NCI-H748 (cell line): ENCODE data around the gene D2HGDH.
"Not testable (repeated sequence)": the region's sequence is repeated elsewhere in the genome, so short reads cannot be mapped to it uniquely, and the experiment has no call there.

Source experiments
- DNase-seq: peaks from one replicate; lab custom pipeline; 2025; ENCODE audit not compliant: unreplicated experiment; lab: John Stamatoyannopoulos, UW

D2HGDH gene

GRCh38 chr2:241748468-241749256 is 14.2 kb downstream of the D2HGDH start:
- no peak for DNase-seq

GRCh38 chr2:241750076-241750840 is 15.8 kb downstream of the D2HGDH start:
- no peak for DNase-seq

GRCh38 chr2:241751152-241751551 is 16.7 kb downstream of the D2HGDH start:
- no peak for DNase-seq

GRCh38 chr2:241751776-241752175 is 17.3 kb downstream of the D2HGDH start:
- no peak for DNase-seq

GRCh38 chr2:241752253-241752652 is 17.8 kb downstream of the D2HGDH start:
- no peak for DNase-seq

- DNase-seq = no peak
Measured at GRCh38 chr2:241752689-241753276, 18.4 kb downstream of the D2HGDH start.

- DNase-seq = no peak
Measured at GRCh38 chr2:241753493-241753892, 19.1 kb downstream of the D2HGDH start.

GRCh38 chr2:241754042-241754441 is 19.6 kb downstream of the D2HGDH start:
- DNase-seq = no peak

- no peak for DNase-seq
Measured at GRCh38 chr2:241755166-241755565, 20.7 kb downstream of the D2HGDH start.

GRCh38 chr2:241755777-241756176 is 21.3 kb downstream of the D2HGDH start:
- DNase-seq = no peak

- no peak for DNase-seq
Measured at GRCh38 chr2:241759067-241759807, 24.8 kb downstream of the D2HGDH start.

GRCh38 chr2:241759893-241760292 is 25.5 kb downstream of the D2HGDH start:
- DNase-seq = not testable (repeated sequence)

- no peak for DNase-seq
Measured at GRCh38 chr2:241760301-241760771, 25.9 kb downstream of the D2HGDH start.

GRCh38 chr2:241762321-241762932 is 28.0 kb downstream of the D2HGDH start:
- no peak for DNase-seq

- no peak for DNase-seq
Measured at GRCh38 chr2:241762933-241763369, 28.5 kb downstream of the D2HGDH start.

- no peak for DNase-seq
Measured at GRCh38 chr2:241763551-241764274, 29.3 kb downstream of the D2HGDH start.

- no peak for DNase-seq
Measured at GRCh38 chr2:241764275-241765241, 30.1 kb downstream of the D2HGDH start.

- no peak for DNase-seq
Measured at GRCh38 chr2:241767464-241768250, 33.2 kb downstream of the D2HGDH start.
